ENCODE measurements around the gene UBE2J2. TPM values are rescaled to one million over a fixed set of nuclear protein-coding genes. Genes with fewer than 3 reads are reported as not detected.

The UBE2J2 gene
- total and polyA plus RNA-seq, 2 of the 8 experiments (the other 6 are each of a cell fraction or from before 2014, with no cell fraction given): 33.6 to 67.9 TPM

DNA sequence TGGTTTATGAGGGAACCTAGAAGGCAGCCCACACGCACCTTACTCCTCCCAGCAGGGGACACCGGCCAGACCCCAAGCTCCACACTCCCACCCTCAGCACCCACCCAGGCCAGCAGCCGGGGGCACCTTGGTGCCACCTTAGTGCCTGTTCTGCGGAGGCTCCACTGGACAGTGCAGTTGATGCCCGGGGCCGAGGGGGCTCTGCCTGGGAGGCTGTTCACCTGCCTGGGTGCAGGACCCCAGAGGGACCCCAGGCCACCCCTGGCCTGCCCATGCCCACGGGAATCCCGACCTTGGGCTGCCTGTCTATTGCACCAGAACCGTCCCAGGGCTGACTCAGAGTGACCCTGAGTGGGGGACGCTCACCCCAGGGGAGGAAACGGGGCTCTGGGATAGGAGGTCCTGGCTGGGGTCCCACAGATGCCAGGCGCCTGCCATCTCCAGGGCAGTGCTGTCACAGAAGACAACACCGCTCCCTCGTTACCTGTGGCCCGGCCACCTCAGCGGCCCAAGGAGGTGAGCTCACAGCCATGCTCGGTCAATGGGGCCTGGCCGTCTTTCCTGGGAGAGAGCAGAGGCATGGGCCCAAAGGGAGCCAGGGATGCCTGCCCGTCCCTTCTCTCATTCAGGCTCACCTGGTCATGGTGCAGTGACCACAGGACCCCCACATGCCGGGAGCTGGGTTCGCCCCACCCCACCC lies 7.3 kb upstream of the UBE2J2 start (continued):
- no peak for TF ChIP-seq SIRT6 (IDR thresholded peaks at IDR 0.05; ENCODE audit: low read length)
- TF ChIP-seq HDAC2 (IDR thresholded peaks at IDR 0.05; ENCODE audit: borderline replicate concordance in 1 of 2, low read depth in 2 of 2, low read length in 2 of 2): no peak

Measured in H1 (cell line).